ENCODE data around the gene LY6G6F. TPM values are rescaled to one million over a fixed set of nuclear protein-coding genes. Genes with fewer than 3 reads are reported as not detected.

The LY6G6F gene
- total RNA-seq, 1 experiment from 2014 or later: not detected

DNA sequence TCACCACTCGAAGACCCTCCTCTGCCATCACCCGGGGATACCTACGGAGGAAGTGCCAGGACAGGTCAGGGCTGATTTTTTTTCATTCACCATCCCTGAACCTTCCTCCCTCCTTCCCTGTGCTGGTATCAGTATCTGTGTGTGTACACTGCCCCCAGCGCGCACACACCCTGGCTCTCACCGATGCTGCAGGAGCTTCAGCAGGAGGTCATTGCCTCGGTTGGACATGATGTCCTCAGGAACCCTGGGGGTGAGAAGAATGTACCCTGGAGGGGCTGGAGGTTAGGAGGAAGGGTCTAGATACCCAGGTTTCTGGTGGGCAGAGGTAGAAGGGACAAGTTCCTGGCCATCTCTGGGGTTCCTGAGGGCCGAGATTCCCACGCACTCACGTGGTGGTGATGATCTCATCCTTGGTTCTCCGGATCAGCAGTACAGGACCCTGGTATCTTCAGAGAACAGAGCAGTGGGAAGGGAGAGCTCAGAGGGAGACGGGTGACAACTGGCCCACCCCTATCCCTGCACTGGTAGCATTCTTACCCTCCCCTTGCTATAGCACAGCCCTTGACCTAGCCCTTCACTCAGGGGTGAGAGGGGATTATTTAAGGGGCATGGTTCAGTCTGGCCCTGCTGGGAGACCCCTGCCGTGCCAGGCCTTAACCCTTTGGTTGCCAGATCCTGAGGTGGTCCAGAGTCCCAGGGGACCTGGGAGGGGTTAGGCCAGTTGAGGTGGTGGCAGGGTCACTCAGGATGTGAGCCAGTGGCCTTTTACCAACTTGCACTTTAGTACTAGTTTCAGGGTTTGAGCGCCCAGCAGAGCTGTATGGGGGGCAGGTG is 18.6 kb upstream of the LY6G6F start:
- H3K36me3 ChIP-seq (ENCODE audit: insufficient read depth, low read length, poor library complexity, severe bottlenecking): peaks cover 23% of the 10 kb centered on the region
- CTCF ChIA-PET: interaction anchor here (0.5 kb wide), 1 partner anchor 77 kb away, joined by 4 read pairs; no protein-coding TSS in a partner anchor

DNA sequence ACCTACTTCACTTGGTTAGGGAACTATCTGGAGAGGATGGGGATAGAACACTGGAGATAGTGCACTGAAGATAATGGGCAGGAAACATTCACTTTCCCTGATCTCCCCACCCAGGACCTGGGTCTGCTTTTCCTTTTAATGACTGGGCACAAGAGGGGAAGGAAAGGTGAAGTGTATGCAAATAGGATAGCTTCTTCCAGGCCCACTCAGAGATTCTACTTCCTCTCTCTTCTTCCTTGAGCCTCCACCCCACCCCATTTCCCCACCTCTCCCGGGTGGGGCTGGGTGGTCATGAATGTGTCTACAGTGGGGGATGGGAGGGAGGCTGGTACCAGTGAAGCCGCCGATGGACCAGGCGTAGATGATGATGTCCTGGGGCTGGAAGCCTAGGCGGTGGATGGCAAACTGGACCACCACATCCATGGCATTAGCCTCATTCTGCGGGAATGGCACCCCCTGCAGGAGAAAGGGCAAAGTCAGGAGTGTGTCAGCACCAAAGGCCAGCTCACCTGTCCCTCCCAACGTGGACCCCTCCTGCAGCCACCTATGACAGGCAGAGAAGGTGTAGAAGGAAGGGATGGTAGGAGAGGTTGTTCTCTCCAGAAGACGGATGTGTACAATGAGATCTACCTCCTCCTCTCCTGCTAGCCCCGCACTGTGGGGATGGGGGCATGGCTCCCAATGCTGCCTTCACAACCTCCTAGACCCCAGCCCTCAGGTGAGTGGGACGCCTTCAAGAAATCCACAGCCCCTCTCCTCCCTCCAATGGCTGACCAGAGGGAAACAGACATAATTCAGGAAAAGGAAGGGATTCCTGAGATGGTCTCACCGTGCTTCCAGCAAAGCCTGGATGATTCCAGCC is 17.2 kb upstream of the LY6G6F start:
- DNase-seq (ENCODE audit: low spot score): no peak
- Histone ChIP-seq H3K27me3 (replicated peaks; ENCODE audit: insufficient read depth, low read depth, low read length, poor library complexity) (no peaks in the 10 kb centered on the region), H3K9me3 (ENCODE audit: low read depth, low read length, poor library complexity, severe bottlenecking) (no peaks in the 10 kb centered on the region), H3K4me1 (ENCODE audit: insufficient read depth, low read length, poor library complexity, severe bottlenecking) (no peaks in the 10 kb centered on the region), H3K36me3 (ENCODE audit: insufficient read depth, low read length, poor library complexity, severe bottlenecking) (peaks cover 23% of the 10 kb centered on the region), H3K4me3 (ENCODE audit: low read depth, low read length, poor library complexity, severe bottlenecking) (no peak overlapping the region), H3K27ac (ENCODE audit: low read depth, low read length, poor library complexity, severe bottlenecking) (no peak overlapping the region)
- POLR2A ChIA-PET (ENCODE audit: low non-redundant PET): no interaction called here
- BruUV-seq (replicated peaks): no TSS peak
- intact Hi-C loops (cut with micrococcal nuclease; ENCODE audit: unreplicated experiment): loop anchor here (10.0 kb wide), 1 partner anchor 265 kb away; the partner anchor contains the start of genes NELFE and SKIC2
- CTCF ChIA-PET: no interaction called here
- TF ChIP-seq, protein P1, sequence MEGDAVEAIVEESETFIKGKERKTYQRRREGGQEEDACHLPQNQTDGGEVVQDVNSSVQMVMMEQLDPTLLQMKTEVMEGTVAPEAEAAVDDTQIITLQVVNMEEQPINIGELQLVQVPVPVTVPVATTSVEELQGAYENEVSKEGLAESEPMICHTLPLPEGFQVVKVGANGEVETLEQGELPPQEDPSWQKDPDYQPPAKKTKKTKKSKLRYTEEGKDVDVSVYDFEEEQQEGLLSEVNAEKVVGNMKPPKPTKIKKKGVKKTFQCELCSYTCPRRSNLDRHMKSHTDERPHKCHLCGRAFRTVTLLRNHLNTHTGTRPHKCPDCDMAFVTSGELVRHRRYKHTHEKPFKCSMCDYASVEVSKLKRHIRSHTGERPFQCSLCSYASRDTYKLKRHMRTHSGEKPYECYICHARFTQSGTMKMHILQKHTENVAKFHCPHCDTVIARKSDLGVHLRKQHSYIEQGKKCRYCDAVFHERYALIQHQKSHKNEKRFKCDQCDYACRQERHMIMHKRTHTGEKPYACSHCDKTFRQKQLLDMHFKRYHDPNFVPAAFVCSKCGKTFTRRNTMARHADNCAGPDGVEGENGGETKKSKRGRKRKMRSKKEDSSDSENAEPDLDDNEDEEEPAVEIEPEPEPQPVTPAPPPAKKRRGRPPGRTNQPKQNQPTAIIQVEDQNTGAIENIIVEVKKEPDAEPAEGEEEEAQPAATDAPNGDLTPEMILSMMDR (conservative IDR thresholded peaks at IDR 0.05; ENCODE audit: low read depth, low read length): peak; percentile 58
- TF ChIP-seq EZH2 (IDR thresholded peaks at IDR 0.05; ENCODE audit: borderline replicate concordance, low read depth, low read length, poor library complexity, severe bottlenecking): no peak

More for the DNA sequence above, 18.6 kb upstream of the LY6G6F start:
- Histone ChIP-seq H3K27ac (ENCODE audit: low read depth, low read length, poor library complexity, severe bottlenecking) (no peak overlapping the region), H3K4me3 (ENCODE audit: low read depth, low read length, poor library complexity, severe bottlenecking) (no peak overlapping the region), H3K4me1 (ENCODE audit: insufficient read depth, low read length, poor library complexity, severe bottlenecking) (no peaks in the 10 kb centered on the region), H3K27me3 (replicated peaks; ENCODE audit: insufficient read depth, low read depth, low read length, poor library complexity) (no peaks in the 10 kb centered on the region), H3K9me3 (ENCODE audit: low read depth, low read length, poor library complexity, severe bottlenecking) (no peaks in the 10 kb centered on the region)
- no TSS peak for BruUV-seq (replicated peaks)
- no peak for TF ChIP-seq EZH2 (IDR thresholded peaks at IDR 0.05; ENCODE audit: borderline replicate concordance, low read depth, low read length, poor library complexity, severe bottlenecking)
- TF ChIP-seq, protein P1 (conservative IDR thresholded peaks at IDR 0.05; ENCODE audit: low read depth, low read length): no peak
- POLR2A ChIA-PET (ENCODE audit: low non-redundant PET): no interaction called here
- no peak for DNase-seq (ENCODE audit: low spot score)
- intact Hi-C loops (cut with micrococcal nuclease; ENCODE audit: unreplicated experiment): loop anchor here (10.0 kb wide), 1 partner anchor 267 kb away; the partner anchor contains the start of genes NELFE and SKIC2

DNA sequence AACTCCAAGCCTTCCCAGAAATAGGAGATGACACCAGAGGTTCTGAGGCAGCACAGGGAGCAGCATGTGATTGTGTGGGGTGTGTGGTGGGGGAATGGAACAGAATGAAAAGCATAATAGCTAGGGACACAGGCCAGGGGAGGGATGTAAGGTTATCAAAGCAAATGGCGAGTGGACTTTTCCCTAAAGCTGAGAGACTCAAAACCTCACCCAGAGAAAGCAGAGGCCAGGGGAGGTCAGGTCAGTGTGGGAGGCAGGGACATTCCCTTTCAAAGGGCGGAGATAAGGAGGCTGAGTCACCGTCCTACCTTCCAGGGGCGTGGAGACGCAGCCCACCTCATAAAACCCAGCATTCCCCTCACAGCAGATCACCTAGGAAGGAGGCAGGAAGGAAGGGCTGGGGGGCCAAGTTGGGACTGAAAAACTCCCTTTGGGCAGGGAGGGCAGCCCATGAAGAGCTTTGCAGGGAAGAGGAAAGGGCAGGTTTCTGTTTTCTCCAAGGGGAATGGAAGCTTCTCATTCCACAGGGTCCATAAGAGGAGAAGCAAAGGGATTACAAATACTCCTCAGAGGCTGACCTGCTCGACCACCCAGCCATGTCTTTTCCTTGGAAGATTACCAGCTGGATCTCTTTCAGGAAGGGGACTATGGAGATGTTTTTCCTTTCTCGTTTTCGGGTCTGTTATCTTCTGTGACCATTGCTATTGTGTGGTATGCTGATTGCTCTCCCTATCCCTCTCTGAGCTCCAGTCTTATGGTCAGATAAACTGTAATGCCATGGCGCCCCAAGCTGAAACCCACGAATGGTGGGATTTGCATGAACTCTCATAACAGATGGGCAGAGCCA is 16.2 kb upstream of the LY6G6F start:
- DNase-seq (ENCODE audit: low spot score): no peak
- H3K4me3 ChIP-seq (ENCODE audit: low read depth, low read length, poor library complexity, severe bottlenecking): no peak overlapping the region
- no peaks in the 10 kb centered on the region for H3K9me3 ChIP-seq (ENCODE audit: low read depth, low read length, poor library complexity, severe bottlenecking)
- no TSS peak for BruUV-seq (replicated peaks)
- no peaks in the 10 kb centered on the region for H3K4me1 ChIP-seq (ENCODE audit: insufficient read depth, low read length, poor library complexity, severe bottlenecking)
- intact Hi-C loops (cut with micrococcal nuclease; ENCODE audit: unreplicated experiment): no loop called here
- CTCF ChIA-PET: interaction anchor here (0.6 kb wide), 1 partner anchor 39 kb away, joined by 3 read pairs; no protein-coding TSS in a partner anchor
- POLR2A ChIA-PET (ENCODE audit: low non-redundant PET): no interaction called here
- H3K27me3 ChIP-seq (replicated peaks; ENCODE audit: insufficient read depth, low read depth, low read length, poor library complexity): no peaks in the 10 kb centered on the region
- no peak overlapping the region for H3K27ac ChIP-seq (ENCODE audit: low read depth, low read length, poor library complexity, severe bottlenecking)
- H3K36me3 ChIP-seq (ENCODE audit: insufficient read depth, low read length, poor library complexity, severe bottlenecking): peaks cover 30% of the 10 kb centered on the region
- no peak for TF ChIP-seq EZH2 (IDR thresholded peaks at IDR 0.05; ENCODE audit: borderline replicate concordance, low read depth, low read length, poor library complexity, severe bottlenecking)
- TF ChIP-seq, protein P1 (conservative IDR thresholded peaks at IDR 0.05; ENCODE audit: low read depth, low read length): no peak

All from A673 (cell line).